Vagina (tissue), 2 donors: Measurements from ENCODE around the gene STAB2.

Source experiments
- CTCF ChIP-seq, 3 experiments: fragments of 450-650 bp in 2 of 3; fragments of 200-600 bp in 1 of 3; sonication (generic) in 1 of 3; IDR thresholded peaks; one replicate each; pipeline ENCODE4 v1.5.1; 2017 to 2019; ENCODE audit warnings: antibody characterized with exemption in 3 of 3, mild to moderate bottlenecking in 2 of 3, moderate library complexity in 2 of 3
- POLR2A ChIP-seq, 2 donors: fragments of 450-650 bp; IDR thresholded peaks; one replicate each; pipeline ENCODE4 v1.6.1; 2017; ENCODE audit warnings: antibody characterized with exemption in 2 of 2, mild to moderate bottlenecking in 2 of 2, moderate library complexity in 2 of 2

- TF ChIP-seq CTCF (IDR thresholded peaks at IDR 0.05), result no peak
- no peak for TF ChIP-seq POLR2A (IDR thresholded peaks at IDR 0.05)
Observed at GRCh38 chr12:103672401-103673119, 85.5 kb downstream of the STAB2 start.
